NAMALWA (cell line): Measurements from ENCODE around the gene LUZP2.

Experiments
- DNase-seq: peaks from one replicate; pipeline ENCODE4 v3.0.0-alpha.2; 2015; ENCODE audit warnings: low spot score

LUZP2 gene

DNA sequence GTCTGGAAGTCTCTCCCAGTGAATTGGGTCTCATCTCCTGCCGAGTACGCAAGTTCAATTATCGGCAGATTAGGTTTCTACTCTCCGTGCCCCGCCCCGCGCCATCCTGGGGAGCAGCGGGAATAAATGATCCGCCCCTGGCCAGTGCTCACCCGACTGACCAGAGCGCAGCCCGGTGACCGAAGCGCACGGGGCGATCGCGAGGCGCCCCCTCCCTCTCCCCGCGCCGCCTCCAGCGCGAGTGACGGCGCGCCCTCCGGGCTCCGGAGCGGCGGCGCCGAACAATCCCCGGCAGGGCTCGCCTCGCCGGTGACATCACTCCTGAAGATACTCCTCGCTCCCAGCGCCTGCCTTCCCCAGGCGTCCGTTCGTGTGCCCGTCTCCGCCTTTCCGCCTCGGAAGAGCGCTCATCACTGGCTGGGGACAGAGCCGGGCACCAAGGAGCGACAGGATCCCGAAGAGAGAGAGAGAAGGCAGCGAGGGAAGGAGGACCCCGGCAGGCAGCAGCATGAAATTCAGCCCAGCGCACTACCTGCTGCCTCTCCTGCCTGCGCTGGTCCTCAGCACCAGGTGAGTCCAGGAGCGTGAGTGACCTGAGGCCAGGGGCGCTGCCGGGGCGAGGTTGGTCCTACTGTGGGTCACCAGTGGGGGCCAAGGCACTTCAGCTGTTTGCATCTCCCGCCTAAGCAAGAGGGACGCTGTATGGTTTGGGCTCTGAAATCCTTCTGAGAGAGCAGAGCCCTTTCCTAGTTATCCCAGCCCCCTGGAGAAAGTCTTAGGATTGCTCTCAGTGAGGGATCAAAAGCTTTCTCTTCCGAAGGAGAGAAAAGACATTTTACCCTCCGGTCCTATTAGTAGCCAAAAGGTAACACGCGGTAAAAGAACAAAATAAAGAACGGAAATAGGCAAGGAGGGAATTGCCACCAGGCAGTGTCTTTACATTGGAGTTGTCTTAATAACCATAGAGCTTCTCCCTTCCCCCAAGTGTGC lies at the start of gene LUZP2:
TSS of gene LUZP2 (plus strand) at position 318 of the 990 bp plus-strand sequence.
- no peak for DNase-seq

DNA sequence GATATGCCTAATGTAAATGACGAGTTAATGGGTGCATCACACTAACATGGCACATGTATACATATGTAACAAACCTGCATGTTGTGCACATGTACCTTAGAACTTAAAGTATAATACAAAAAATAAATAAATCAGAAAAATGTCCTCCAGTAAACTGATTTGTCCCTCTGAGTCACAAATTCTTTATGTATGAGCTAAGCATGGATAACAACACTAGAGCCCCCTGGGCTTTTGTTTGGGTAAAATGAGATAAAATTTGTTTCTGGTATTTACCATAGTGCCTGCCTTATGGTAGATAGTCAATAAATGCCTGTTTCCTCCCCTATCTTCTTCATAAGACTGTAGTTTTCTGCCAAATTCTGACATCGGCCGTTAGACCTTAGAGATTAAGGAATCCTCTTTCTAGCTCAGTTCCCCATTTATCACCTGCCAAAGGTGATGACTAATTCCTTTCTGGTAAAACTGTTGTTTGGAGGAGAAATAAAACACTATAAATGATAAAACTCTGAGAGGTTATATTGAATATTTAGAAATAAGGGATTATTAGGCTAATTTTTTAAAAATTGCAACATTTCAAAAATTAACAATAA lies 43.6 kb upstream of the LUZP2 start:
- DNase-seq = no peak

DNA sequence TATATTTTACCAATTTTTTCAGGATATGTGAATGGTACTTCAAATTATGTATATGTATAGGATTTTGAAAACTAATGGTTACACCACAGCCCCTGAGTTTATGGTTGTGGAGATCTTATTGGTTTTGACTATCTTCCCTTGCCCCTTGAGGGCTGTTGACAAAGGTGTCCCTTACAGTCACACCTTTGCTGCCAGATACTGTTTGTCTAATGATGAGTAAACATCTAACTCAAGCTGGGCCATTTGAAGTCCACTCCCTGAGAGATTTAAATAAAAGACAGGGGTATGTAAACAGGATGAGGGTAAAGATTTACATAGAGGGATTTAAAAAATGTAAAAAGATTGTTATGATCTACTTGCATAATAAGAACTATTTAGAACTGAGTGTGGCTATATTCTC lies 38.9 kb upstream of the LUZP2 start:
- DNase-seq = no peak

DNA sequence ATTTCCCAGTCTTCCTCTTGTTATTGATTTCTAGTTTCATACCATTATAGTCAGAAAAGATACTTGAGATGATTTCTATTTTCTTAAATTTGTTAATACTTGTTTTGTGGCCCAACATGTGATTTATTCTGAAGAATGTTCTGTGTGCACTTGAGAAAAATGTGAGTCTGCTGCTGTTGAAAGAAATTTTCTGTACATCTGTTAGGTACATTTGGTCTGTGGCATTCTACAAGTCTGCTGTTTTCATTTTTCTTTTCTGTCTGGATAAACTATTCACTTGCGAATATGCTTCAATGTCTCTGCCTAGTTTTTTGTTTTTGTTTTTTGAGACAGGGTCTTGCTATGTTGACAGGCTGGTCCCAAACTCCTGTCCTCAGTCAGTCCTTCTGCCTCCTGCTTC lies 26.4 kb upstream of the LUZP2 start:
- DNase-seq = no peak

DNA sequence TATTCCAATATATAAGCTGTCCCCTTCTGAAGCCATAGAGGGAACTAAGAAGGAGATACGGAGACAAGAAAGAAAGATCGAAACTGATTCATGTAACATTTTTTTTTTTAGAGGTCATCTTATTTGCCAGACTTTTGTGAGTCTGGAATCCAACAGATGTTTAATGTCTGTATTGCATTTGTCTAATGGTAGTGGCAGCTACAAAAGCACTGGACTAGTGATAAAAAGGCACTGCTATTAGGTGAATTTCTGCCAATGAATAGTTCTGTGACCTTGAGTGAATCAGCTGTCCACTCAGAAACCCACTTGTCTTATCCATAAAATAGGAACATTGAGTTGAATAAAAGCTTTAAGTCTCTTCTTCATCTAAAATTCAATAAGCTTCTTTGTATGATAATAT lies 25.8 kb upstream of the LUZP2 start:
- no peak for DNase-seq

DNA sequence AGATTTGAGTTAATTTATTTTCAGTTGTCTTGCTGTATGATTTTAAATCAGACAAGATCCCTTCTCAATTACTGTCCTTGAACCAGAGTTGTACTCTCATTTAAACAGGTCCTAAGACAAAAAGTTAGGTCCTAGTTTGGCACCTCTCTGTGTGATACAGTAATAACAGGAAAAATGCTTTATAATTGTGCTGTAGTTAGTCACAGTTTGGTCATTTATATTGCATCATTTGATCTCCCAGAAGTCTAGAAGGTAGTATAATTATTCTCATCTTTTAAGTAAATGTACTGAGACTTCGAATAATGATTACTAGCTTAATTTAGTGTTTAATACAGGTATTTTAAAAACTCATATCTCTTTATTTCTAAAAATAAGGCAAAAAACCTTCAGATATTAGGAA lies 18.1 kb upstream of the LUZP2 start:
- DNase-seq = no peak

DNA sequence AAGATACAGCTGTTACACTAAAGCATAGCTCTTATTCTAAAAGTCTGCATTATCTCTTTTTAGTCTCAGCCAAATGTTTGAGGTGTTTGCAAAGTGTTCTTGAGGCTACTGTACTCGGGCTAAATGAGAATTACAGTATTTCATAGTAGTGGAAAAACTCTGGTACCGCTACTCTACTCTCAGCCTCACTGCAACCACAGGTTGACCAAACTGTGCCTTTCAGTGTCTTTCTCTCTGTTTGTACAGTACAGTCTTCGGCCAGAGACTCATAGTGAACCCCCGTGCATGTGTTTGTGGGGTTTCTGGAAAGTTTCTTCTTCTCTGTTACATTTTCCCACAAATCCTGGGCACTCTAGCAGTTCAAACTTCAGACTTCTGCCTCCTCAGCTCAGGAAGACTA lies 7.4 kb upstream of the LUZP2 start:
- DNase-seq = no peak

DNA sequence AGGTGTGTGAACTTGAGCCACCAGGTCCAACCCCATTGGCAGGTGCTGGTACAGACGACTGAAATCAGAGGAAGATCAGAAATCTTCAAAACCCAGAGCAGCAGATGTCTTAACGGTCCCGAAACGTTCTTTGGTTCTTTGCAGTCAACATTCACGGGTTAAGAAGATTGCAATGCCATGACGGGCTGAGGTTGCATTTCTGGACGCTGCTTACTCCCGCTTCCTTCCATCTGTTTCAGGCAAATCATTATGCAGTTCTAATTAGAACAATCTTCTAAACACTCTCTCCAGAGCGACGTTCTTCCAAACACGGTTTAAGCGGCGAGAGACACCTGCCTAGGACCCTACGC lies 492 bp upstream of the LUZP2 start:
- DNase-seq = no peak

DNA sequence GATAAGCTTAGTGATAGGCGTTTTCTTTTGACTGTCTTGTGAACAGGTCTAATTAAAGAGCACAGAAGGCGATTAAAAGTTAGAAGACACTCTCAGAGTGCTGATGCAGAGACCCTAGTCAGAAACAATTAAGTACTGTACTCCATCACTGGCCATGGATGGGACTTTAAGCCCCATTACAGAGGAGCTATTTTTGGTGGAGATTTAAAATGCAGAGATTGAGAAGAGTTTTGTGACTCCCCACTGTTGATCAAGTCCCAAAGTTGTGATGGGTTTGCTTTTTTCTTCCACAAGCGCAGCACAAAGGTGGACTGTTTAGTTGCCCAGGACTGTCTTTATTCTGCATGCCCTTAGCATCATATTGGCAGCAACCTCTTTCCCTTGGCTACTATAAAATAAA lies 978 bp downstream of the LUZP2 start:
- DNase-seq = no peak

DNA sequence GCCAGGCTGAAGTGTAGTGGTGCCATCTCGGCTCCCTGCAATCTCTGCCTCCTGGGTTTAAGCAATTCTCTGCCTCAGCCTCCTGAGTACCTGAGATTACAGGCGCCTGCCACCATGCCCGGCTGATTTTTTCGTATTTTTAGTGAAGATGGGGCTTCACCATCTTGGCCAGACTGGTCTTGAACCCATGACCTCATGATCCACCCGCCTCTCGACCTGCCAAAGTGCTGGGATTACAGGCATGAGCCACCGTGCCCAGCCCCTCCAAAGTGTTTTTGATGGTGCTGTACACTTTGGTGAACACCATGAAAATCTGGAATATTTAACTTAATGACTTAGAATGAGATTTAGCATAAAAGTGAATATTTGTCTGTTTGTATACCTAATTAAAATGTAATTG lies 5.6 kb downstream of the LUZP2 start:
- no peak for DNase-seq

DNA sequence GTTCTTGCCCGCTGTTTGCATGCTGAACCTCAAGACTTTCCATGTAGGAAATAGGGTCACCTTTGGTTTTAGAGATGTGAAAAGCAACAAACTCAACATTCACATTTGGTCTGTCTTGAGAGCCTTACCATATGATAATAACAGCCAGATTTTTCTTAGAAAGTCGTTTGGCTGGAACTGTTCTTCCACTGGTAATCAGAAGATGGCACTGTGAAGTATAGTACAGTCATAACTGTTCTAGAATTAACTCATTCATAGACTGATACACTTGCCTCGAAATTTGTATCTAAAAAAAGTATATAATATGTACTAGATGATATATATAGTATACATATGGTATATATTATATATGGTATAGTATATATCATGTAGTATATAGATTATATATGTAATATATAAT lies 12.3 kb downstream of the LUZP2 start:
- DNase-seq = peak; percentile 18

DNA sequence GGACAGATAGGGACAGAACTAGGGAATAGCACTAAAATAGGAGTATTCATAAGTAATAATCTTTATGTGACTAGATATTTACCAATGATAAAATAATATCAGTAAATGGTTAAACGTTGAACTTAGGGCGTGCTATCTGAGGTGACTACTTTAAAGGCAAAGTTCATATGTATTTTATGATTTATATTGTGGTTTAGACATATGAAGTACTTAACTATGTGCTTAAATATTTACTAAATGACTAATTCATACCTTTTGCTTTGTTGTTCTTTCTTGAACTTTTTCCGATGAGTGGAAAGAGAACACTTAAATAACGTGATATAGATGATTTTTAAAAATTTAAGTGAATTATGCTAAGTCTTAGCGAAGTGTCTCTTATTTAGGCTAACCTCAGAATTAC lies 14.7 kb downstream of the LUZP2 start:
- no peak for DNase-seq

DNA sequence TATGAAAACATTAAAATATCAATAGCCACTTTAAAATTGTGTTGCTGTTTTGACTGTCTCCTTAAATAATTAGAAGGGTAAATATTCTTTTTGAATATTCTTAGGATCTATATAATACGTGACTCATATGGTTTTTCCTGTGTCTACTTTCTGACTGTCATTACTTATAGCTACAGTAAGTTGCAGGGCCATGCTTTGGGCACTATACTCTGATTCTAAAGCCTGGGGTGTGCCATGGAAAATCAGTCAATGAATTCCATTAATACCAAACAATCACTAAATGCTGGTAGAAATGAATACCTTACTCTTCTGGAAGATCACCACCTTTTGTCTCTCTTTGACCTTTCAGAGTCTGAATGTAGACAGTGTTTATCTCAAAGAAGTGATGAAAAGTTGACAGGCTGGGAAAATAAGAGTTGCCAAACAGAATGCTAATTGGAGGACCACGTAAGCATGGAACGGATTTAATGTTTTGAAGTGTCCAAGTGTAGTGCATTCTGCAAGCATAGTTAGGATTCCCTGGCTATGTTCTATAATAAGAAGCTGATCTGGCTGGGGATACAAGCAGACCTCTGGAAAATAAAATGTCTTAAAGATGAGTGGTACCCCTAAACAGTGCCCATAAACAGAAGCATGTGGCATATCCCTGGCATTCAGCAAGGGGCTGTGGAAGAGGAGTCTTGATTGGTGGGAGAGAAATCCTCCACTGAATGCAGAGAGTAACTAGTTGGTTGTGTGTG lies 16.8 kb downstream of the LUZP2 start:
- DNase-seq = no peak

DNA sequence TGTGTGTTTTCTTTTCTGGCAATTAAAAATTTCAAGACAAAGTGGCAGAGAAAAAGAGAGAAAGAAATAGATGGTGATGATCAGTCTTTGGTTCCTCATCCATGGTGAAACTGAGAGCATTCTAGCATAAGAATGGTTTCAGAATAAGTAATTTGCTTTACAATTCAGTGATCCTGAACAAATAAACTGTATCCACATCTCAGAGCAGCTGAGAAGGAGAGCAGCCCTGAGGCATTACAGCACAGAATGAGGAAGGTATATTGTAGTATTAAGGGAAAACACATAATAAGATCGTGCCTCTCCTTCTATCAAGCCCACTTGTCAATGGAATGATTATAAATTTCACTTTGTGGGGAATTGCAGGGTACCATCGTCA lies 17.4 kb downstream of the LUZP2 start:
- no peak for DNase-seq

DNA sequence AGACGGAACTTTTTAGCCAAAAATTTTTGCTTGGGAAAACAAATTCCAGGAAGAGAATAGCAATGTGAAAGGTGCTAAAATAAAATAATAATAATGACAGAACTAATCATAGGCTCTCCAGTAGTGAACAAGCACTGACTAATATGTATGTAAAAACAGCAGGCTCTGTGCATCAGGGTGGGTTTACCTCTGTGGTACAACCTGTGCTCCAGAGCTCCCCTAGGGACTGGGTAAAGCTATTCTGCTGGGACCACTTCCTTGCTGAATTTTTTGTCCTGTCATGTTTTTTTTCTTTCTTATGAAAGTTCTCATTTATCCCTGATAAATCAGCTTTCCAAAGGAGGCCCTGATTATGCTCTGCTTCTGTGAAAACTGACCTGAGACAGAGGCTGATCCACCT lies 18.8 kb downstream of the LUZP2 start:
- DNase-seq = no peak

DNA sequence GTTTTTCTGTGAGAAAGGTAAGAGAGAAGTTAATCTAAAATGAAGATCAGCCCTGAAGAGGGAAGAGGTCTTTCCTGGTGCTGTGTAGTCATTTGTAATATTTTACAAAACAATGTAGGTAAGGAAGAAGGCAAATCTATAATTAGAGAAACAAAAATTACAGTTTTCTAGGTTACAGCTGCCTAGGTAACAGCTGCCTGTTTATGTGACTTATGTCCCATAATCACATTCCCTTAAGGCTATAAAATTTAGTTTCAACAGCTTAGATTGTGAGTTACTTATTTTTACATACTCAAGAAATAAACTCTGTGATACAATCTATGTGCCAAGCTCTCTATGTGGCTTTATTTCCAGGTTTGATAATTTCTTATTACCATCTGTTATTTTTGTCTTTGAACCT lies 19.8 kb downstream of the LUZP2 start:
- no peak for DNase-seq

DNA sequence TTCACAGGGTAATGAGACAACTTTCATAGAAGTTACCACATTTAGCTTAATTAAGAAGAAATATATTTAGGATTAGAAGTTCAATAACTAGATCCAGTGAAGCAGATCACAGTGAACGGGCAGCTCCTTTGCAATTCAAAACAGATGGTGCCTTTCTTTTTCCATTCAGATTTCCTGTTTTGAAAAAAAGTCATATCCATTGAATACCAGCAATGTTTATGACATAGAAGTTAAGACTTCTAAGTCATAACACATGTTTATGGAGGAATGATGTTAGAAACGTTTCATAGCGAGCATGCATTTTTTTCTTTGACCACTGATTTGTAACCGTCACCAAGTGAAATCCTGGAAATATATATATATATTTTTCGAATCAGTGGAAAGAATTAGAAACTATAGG lies 24.7 kb downstream of the LUZP2 start:
- no peak for DNase-seq

DNA sequence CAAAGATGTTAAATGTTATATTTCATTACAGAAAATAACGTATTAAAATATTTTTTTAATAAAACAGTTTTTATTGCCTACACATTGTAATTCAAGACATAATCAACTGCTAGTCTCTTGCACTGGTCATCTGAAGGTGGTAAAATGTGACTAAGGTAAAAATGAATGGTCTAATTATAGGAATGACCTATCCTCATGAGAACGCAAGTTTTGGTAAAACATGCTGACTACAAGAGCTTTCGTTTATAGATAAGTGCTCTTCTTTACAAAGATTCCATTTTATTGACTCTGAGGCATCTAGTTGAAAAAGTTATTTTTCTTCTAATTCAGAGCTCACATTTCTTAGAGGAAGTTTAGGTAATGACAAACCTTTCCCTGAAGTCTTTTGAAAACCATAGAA lies 27.3 kb downstream of the LUZP2 start:
- DNase-seq = no peak

DNA sequence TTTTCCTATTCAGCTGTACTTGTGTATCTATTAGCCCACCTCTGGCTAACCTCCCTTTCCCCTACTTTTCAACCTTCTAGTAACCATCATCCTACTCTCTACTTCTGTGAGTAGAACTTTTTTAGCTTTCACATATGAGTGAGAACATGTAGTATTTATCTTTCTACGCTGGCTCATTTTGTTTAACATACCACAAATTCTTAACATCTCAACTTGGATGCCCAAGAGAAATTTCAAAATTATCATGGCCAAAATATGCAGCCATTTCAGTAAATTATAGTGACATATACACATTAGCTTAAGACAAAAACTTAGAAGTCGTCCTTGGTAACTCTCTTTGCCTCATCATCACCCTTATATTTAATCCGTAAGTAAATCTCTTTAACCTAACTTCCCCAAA lies 34.7 kb downstream of the LUZP2 start:
- no peak for DNase-seq

DNA sequence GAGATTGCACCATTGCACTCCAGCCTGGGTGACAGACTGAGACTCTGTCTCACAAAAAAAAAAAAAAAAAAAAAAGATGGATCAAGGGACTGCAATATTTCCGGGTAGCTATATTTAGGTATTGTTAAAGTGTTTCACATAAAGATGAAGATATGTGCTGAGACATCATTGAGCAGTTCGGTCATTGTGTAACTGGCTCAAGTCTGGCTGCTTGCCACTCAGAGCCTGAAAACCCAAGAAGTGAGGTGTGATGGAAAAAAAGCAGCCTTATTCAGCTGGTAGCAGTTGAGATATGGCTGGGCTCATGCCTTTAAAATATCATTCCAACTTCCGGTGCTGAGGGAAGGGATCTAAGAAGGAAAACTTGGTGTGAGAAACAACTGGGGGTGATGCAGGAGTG lies 46.9 kb downstream of the LUZP2 start:
- DNase-seq = no peak

DNA sequence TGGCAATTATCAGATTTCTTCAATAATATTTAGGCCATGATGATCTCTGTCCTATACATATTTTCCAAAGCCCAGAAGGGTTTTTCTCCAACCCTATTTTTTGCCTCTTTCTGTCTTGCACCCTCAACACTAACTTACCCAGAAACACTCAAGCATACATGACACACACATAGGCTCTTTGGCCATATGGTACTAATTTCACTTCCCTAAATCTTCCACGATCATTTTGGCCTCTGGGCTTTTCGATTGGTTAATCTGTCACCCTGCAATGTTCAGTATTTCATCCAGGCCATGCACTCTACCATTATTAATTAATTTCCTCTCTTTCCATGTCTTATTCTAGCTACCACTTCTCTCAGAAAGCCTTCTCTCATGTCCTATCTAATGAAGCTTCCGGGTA lies 59.8 kb downstream of the LUZP2 start:
- no peak for DNase-seq

DNA sequence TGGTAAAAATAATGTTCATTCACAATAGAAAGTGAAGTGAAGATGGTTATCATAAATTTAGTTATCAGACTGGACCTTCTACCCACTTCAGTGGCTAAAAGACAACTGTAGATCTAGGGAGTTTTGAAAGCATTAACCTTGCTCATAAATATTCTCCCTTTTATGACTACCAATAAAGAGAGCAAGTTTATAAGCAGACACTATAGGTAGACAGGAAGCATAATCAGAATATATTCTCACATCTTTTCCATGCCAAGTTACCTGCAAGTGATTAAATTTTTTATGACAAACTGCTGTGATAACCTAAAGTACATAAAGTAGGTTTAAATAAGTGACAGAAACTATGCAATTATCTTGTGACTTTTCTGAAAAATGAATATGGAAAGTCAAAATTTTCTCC lies 62.5 kb downstream of the LUZP2 start:
- no peak for DNase-seq

DNA sequence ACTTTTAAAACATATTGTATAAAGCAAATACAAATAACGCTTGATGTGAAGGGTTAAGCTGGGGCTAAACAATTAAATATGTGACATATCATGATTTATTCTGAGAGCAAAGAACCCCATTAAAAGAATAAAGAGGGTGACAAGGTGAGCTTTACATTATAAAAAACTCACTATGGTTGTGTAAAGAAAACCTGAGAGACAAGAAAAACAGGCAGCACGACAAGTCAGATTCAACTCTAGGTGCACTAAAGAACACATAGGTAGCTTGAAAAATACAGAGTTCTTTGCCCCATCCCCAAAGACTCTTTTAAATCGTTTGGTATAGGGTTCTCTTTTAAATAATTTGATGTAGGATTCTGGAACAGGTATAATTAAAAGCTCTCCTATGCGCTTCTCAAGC lies 63.5 kb downstream of the LUZP2 start:
- DNase-seq = no peak
